ENCODE measurements around the gene ADAM22.
A peak's percentile ranks its signal among the peaks of the same experiment; 100 is the strongest.

- TF ChIP-seq CTCF (conservative IDR thresholded peaks at IDR 0.05; ENCODE audit: low read depth, low read length) (no peak), RAD21 (IDR thresholded peaks at IDR 0.05; ENCODE audit: low read length) (no peak), POLR2A (IDR thresholded peaks at IDR 0.05; ENCODE audit: low read depth, low read length) (no peak), RCOR1 (IDR thresholded peaks at IDR 0.05; ENCODE audit: insufficient replicate concordance, low read length) (no peak), CEBPB (IDR thresholded peaks at IDR 0.05; ENCODE audit: low read depth, low read length) (peak; percentile 52), SMC3 (IDR thresholded peaks at IDR 0.05; ENCODE audit: low read depth, low read length) (no peak), CHD1 (IDR thresholded peaks at IDR 0.05; ENCODE audit: low read depth, low read length) (no peak), RFX5 (IDR thresholded peaks at IDR 0.05; ENCODE audit: low read depth, low read length) (no peak), MXI1 (IDR thresholded peaks at IDR 0.05; ENCODE audit: borderline replicate concordance, low read depth, low read length) (no peak), NFE2L2 (IDR thresholded peaks at IDR 0.05; ENCODE audit: low read depth, low read length) (no peak)
- TF ChIP-seq, protein P1, sequence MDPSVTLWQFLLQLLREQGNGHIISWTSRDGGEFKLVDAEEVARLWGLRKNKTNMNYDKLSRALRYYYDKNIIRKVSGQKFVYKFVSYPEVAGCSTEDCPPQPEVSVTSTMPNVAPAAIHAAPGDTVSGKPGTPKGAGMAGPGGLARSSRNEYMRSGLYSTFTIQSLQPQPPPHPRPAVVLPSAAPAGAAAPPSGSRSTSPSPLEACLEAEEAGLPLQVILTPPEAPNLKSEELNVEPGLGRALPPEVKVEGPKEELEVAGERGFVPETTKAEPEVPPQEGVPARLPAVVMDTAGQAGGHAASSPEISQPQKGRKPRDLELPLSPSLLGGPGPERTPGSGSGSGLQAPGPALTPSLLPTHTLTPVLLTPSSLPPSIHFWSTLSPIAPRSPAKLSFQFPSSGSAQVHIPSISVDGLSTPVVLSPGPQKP (IDR thresholded peaks at IDR 0.05; ENCODE audit: borderline replicate concordance, low read depth, low read length), result no peak
- TF ChIP-seq, protein P2, sequence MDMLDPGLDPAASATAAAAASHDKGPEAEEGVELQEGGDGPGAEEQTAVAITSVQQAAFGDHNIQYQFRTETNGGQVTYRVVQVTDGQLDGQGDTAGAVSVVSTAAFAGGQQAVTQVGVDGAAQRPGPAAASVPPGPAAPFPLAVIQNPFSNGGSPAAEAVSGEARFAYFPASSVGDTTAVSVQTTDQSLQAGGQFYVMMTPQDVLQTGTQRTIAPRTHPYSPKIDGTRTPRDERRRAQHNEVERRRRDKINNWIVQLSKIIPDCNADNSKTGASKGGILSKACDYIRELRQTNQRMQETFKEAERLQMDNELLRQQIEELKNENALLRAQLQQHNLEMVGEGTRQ (IDR thresholded peaks at IDR 0.05; ENCODE audit: low read depth, low read length), result no peak
Measured at GRCh38 chr7:88226886-88227516, 292.9 kb downstream of the ADAM22 start.

Data from IMR-90 (cell line).